ENCODE data around the gene LMAN2.

Gene LMAN2, protein sequence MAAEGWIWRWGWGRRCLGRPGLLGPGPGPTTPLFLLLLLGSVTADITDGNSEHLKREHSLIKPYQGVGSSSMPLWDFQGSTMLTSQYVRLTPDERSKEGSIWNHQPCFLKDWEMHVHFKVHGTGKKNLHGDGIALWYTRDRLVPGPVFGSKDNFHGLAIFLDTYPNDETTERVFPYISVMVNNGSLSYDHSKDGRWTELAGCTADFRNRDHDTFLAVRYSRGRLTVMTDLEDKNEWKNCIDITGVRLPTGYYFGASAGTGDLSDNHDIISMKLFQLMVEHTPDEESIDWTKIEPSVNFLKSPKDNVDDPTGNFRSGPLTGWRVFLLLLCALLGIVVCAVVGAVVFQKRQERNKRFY

DNA sequence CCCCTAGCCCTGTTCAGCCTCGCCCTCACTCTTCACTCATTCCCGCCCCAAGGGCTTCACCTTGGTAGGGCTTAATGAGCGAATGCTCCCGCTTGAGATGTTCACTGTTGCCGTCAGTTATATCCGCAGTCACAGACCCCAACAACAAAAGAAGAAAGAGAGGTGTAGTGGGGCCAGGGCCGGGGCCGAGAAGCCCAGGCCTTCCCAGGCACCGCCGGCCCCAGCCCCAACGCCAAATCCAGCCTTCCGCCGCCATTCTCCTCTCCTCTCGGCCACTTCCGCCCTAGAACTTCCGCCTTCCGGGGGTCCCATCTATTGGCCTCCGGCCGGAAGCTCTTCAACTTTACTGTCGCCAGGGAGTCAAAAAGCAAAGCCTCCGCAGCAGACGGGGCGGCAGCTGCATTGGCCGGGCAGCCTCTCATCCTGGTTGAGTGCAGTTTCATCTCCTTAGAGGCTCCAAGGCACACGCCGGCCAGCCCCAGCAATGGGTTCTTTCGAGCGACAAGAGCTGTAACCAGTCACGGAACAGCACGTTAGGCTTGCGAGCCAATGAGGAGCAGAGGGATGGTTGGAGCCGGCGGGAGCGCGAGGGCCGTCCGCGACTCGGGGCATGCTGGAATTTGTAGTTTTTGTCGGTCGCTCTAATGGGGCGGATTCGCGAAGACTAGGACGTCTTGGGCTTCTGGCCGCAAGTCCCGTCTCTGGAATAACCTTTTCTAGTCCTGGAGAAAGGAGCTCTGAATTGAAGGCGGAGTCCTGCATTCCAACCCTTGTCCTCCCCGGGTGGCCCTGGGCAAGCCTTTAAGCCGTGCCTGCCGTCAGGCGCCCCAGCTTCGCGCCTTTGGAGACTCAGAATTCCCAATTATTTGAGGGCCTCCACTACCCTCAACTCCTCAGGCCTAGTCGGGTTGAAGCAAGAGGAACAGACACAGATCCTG lies at the start of gene LMAN2:
Gene LMAN2, minus strand, starts transcription at position 277 of the 938 bp plus-strand sequence. Its CDS starts 21 bp downstream, at position 256.
- DNase-seq, result peak; percentile 97

DNA sequence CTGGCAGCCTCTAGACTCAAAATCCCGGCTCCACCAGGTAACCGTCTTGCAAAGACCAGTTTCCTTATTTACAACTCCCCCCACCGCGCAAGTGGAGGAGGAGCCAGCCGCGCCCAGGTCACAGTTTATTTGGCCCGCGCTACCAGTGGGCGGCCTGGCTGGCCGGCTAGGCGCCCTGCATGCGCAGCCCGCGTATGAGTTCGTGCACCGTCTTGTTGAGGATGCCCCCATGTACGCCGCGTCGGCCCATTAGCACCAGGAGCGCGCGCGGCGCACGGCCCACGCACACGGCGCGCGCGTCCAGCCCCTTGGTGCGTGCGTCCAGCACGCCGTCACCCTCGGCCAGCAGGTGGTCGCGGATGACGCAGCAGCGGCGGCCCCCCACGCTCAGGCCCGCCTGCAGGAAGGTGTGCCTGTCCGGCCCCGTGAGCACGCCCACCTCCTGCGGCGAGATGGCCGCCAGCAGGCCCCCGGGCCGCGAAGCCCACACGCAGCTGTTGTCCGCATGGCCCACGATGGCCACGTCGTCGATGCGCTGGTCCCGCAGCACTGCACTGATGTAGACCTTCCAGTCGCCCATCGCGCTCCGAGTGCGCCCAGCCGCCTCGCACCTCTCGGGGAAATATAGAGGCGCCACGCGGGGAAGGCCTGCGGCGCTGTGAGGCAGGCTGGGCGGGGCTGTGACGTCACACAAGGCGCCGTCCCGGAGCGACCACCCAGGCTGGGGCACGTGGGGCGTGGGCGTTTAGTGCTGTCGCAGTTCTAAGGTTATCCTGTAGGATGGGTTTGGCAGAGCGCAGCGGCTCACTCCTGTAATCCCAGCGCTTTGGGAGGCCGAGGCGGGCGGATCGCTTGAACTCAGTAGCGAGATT lies 48.8 kb upstream of the LMAN2 start, which contains the start of gene PFN3:
Gene PFN3, minus strand, starts transcription at position 665 of the 872 bp plus-strand sequence. Its CDS starts 85 bp downstream, at position 580.
- no peak for DNase-seq

DNA sequence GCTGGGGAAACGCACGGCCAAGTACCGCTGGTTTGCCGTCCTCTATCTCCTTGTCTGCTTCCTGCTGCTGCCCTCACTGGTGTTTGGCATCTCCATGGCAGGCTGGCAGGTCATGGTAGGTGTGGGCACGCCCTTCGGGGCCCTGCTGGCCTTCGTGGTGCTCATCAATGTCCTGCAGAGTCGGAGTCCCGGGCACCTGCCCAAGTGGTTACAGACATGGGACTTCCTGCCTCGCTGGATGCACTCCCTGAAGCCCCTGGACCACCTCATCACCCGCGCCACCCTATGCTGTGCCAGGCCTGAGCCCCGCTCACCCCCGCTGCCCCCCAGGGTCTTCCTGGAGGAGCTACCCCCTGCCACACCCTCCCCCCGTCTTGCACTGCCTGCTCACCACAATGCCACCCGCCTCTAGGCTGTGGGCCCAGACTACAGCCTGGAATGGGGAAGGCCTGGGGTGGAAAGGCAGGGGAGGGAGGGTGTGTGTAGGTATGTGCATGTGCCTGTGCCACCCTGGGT lies 46.5 kb upstream of the LMAN2 start:
- no peak for DNase-seq

DNA sequence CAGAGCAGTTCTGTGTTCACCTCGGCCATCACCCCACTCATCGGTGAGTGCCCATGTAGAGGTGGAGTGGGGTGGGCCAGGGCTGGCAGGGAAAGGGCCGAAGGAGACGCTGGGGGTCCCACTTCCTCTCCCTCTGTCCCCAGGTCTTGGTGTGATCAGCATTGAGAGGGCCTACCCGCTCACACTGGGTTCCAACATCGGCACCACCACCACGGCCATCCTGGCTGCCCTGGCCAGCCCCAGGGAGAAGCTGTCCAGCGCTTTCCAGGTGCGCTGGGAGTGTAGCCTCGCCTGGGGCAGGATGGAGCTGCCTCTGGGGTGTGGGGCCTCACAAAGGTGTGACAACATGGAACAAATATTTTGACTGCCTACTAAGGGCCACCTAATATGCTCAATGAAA lies 45.3 kb upstream of the LMAN2 start:
- no peak for DNase-seq

DNA sequence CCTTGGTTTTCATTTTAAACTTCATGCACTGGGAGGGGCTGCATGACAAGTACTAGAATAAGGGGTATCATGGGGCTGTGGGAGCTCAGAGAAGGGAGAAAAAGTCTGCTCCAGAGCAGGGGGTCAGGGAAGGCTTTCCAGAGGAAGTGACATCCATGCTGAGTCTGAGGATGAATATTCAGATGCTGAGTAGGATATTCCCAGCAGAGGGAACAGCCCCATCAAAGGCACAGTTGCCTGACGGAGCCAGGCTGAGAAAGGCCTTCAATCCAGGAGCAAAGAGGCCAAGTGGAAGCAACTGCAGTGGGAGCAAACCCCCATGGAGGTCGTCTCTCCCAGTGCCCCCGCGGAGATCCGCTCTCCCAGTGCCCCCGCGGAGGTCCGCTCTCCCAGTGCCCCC lies 44.6 kb upstream of the LMAN2 start:
- DNase-seq, result no peak

DNA sequence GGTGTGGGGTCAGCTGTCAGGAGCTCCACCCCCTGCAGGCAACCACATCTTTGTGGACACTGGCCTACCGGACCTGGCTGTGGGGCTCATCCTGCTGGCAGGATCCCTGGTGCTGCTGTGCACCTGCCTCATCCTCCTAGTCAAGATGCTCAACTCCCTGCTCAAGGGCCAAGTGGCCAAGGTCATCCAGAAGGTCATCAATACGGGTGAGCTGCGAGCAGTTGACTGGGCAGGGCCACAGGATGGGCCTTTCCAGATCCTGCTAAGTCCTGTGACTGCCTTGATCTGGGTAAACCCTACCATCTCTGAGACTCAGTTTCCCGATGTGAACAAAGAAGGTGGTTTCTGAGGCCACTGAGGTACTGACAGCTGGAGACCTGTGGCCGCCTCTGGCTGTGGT lies 42.5 kb upstream of the LMAN2 start:
- DNase-seq, result no peak

DNA sequence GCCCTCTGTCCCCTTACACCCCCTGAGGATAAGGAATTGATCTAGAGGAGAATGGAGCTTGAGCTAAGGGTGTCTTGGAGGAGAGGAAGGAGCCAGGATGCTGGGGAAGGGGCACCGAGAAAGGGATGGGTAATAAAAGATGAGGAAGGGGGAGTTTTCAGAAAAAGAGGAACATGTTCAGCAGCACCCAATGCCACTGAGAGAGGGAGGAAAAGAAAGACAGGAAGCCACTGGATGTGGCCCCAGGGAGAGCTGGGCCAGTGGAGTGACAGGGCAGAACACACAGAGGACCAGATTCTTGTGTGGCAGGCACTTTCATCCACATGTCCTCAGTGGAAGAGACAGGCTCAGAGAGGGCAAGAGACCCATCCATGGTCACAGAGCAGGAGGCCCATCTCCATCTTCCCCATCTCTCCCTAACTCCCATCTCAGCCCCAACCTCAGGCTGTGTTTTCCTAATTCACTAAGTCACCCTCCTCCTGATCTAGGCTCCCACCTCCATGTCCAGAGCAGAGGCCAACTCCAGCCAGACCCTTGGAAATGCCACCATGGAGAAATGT lies 41.8 kb upstream of the LMAN2 start:
- peak; percentile 9 for DNase-seq

DNA sequence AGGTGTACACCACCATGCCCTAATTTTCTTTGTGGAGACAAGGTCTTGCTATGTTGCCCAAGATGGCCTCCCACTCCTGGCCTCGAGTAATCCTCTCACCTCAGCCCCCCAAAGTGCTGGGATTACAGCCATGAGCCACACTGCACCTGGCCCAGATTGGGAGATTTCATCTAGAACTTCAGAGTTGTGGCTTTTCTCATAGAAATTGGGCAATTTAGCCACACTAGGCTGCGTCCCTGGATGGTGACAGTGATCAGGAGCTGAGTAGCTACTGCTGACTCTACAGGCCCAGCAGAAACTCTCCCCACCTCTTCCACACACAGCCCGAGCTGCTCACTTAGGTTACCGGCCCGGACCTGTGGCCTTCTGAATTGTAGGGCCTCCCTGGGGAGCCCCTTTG lies 41.3 kb upstream of the LMAN2 start:
- no peak for DNase-seq

DNA sequence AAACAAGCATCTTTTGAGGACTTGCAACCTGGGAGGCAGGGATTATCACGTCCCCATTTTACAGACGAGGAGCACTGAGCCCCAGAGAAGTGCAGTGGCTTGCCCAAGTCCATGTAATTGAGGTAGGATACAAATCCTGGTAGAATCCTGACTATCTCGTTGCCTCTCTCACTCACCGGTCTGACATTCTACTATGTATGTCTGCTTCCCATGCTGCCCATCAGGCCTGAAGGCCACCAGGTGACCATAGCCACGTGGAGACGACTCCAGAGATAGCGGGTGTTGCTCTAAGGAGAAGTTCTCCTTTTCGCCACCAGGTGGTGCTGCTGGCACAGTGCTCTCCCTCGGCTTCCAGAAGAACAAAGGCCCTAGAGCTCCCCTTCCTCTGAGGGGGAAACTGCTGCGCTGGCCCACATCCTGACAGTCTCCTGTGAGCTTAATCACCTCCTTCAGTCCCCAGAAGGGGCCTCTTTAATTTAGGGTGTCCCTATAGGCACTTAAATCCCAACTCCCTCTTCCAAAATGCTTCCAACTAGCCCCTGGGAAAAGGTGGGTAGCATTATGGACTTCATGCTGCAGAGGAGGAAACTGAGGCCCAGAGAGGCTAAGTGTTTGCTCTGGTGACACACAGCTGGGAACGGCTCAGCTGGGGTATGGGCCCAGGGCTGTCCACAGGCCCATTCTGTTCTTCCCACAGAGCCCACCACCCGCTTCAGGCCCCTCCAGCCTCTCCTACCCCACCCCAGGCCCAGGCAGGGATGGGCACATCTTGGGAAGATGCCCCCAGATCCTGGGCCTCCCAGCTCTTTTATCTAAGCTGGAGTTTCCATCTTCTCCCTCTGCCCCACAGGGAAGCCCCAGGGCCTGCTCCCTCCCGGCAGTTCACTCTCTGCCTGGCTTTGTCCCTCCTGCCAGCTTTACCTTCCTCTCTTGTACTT lies 39.2 kb upstream of the LMAN2 start:
- DNase-seq, result peak; percentile 86

DNA sequence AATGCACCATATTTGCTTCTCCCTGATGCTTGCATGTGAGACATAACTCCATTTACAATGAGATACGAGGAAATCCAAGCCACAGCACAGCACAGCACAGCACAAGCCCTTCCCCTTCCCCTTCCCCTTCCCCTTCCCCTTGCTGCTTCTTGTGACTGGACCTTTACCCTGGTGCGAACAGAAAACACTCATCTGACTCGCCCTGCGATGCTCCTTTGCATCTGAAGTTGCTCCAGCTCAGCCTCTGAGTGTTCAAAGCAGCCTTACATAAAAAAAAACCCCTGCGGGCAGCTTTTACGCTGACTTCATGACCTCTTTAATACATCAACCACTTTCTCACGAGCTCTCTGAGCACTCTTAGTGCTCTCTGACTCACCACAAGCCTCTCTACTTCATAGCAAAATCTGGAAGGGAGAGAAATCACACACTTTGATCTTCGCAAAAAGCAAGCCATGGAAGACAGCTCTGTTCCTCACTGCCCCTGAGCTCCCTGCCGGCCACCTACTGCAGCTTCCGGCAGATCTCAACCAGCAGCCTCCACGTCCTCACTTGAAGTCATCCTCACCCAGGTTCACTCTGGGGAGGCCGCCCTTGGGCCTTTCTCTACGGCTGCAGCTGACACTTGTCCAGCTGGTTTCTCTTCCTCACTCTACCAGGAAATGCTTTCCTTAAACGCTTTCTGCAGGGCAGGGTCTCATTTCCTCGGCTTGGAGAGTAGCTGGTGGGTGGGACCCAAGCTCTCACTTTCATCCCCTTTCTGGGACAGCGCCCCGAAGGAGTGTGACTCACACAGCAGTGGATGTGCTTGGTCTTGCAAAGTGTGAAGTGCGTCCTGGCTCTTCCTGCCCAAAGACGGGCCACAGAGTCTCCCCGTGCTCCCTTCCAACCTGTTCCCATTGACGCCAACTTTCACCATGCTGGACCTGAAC lies 38.0 kb upstream of the LMAN2 start:
- peak; percentile 93 for DNase-seq

DNA sequence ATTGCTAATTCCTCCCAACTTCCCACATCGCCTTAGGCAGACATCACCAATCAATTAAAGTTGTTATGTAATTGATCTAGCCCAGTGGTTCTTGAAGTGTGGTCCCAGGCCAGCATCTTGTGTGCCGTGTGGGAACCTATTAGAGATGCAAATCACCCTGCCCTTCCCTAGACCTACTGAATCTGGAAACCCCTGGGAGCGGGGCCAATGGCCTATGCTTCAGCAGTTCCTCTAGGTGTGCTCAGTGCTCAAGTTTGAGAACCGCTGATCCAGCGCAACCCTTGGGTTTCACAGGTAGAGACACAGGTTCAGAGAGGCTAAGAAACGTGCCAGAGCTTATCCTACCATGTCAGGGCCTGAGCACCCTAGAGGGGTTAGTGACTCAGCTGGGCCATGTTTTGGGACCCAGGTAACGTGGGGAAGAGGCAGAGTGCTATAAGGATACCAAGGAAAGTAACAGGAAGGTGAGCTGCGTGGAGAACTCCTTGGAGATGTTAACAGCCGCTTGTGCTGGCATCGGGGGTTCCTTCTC lies 37.1 kb upstream of the LMAN2 start:
- DNase-seq, result no peak

DNA sequence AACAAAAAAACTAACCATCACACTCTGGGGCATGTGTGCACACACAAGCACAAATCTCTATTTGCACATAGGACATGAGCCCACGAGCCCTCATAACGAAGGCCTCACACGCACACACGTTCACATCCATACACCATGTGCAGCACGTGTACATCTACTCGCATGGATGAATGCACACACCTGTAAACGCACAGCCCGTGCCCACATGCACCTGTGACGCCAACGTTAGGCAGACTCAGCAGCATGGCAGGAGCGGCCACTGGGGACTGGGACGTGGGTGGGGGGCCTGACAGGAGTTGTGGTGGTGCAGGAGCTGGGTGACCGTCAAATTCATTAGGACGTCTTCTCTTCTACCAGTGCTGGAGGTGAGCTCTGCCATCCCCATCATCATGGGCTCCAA lies 35.9 kb upstream of the LMAN2 start:
- DNase-seq, result no peak

DNA sequence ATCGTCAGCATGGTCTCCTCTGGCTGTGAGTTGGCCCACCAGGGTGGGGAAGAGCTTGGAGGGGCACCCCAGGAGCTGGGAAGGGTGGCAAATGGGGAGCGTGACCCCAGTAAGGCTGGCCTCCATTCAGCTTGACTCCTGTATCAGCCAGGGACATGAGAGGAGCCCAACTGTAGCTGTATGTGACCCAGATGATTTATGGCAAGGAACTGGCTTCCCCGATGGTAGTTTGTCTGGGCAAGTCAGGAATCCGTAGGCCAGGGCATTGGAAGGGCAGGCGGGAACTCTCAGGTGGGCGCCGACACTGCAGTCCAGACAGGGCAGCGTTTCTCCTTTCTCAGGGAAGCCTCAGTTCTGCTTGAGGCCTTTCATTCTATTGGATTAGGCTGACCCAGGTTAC lies 35.1 kb upstream of the LMAN2 start:
- no peak for DNase-seq

DNA sequence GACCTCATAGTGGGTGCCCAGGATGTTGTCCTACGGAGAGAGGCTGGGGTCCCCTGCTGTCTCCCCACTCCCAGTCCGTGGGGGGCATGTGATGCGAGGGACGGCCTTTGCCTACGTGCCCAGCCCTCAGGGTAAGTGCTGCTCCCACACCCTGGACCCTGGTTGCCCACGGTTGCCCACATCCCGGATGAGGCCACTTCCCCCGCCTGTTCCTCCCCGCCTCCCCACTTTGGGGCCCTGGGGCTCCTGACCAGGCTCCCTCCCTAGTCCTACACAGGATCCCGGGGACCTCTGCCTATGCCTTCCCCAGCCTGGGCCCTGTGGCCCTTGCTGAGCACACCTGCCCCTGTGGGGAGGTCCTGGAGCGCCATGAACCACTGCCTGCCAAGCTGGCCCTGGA lies 34.3 kb upstream of the LMAN2 start:
- no peak for DNase-seq

DNA sequence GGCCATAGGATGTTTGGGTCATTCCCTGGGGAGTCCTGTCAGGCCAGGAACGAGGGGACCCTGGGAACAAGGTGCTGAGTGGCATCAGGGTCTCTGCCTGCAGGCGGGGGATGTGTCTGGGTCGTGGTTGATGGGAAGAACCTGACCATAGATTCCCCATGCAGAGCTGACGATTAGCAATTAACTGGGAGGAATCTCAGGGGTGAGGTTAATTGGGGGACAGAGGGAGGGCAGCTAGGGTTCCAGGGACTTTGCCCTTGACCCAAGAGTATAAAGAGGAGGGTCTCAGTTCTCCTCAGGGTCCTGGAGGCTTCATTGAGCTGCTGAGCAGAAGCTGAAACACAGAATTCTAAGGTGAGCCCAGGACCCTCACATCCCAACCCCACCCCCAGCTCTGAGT lies 32.7 kb upstream of the LMAN2 start, which contains the start of gene SLC34A1:
Gene SLC34A1, plus strand, starts transcription at position 301 of the 400 bp plus-strand sequence. CDS start 1,308 bp downstream, outside the sequence.
- DNase-seq, result no peak

DNA sequence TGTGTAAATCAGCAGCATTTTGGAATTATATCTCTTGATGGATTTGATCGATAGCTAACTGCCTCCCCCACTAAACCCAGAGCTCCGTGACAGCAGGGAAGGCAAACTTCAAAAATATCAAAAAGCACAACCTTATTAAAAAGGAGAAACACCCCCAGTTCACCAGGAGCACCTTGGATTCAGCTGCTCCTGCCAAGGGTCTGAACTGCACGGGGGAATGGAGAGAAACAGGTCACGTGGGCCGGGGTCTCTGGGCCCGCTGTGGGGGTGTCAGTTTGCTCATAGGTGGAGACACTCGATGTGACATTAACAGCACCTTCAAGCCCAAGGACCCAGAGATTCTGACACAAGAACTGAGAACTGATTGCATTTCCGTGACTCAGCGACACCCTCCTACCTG lies 31.7 kb upstream of the LMAN2 start:
- DNase-seq, result no peak

DNA sequence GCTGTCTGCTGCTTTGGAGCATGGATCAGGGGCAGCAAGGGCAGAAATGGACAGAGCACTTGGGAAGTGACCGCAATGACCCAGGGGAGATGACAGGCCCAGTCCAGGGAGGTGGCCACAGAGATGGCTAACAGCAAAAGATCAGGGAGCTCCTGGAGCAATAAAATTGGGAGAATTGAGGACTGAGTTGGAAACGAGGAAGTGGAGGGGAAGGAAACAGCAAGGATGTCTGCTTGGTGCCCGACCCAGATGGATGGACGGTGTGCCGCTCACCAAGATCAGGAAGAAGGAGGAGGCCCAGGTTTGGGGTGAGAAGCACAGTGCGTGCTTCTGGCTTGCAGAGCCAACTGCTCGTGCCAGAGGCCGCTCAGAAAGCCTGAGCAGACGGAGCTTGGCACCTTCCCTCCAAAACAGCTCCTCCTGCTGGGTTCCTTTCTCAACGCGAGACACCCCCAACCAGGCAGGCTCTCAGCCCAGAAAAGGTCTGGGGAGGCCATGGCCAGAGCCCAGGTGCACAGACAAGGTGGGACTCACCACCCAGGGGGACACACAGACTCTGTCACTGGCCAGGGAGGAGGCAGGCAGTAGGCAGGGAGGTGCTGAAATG lies 31.1 kb upstream of the LMAN2 start:
- no peak for DNase-seq

DNA sequence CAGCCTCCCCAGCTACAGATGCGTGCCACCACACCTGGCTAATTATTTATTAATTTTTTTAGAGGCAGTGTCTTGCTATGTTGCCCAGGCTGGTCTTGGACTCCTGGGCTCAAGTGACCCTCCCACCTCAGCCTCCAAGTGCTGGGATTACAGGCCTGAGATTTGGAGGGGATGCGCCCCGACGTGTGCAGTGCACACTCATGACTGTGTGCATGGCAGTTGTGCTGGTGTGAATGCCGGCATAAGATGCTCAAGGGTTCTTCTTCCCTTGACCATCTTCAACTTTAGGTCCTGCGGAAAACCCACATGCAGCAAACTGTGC lies 29.3 kb upstream of the LMAN2 start:
- no peak for DNase-seq
